ENCODE measurements around the gene MZB1. TPM values are rescaled to one million over a fixed set of nuclear protein-coding genes. Genes with fewer than 3 reads are reported as not detected.
"Not testable (repeated sequence)": the region's sequence is repeated elsewhere in the genome, so short reads cannot be mapped to it uniquely, and the experiment has no call there.

Gene MZB1
- polyA plus RNA-seq, 1 donor = 0.52 TPM

DNA sequence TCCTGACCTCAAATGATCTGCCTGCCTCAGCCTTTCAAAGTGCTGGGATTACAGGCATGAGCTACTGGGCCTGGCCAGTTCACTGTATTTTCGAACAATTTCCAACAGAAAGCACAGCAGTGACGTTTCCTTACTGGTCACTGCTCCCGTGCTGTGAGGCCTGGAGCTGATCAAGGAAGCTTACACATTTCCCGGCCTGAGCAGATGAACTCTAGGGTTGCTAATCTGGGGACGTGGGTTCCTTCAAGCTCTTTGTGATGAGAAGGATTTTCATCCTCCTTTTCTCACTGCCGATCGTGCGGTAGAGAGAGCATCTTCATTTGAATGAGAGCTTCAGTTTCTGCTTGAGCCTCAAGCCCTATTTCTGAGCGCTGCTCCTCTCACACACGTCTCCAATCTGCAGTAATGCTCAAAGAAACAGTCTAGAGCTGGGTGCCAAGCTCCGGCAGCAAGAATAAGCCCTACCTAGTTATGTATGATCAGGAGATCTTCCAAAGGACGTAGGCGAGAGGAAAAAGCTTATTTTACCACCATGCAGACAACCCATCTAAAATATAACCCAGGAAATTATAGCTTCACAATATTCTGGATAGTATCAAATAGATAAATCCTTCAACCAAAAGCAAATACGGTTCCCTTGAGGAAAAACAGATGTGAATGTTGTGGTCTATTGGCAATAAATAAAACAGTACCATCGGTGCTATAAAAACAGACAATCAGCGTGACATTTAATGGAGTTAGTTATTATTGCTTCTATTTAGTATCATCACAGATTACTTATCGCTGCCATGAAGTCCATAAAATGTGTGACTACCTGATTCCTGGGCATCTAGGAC lies 21.5 kb upstream of the MZB1 start:
- no peak for DNase-seq (ENCODE audit: low read depth)

GRCh38 chr5:139410121-139410992 lies 20.6 kb upstream of the MZB1 start:
- DNase-seq (ENCODE audit: low read depth) = no peak

- DNase-seq (ENCODE audit: low read depth) = not testable (repeated sequence)
These were observed 19.4 kb upstream of the MZB1 start for GRCh38 chr5:139409116-139409515.

DNA sequence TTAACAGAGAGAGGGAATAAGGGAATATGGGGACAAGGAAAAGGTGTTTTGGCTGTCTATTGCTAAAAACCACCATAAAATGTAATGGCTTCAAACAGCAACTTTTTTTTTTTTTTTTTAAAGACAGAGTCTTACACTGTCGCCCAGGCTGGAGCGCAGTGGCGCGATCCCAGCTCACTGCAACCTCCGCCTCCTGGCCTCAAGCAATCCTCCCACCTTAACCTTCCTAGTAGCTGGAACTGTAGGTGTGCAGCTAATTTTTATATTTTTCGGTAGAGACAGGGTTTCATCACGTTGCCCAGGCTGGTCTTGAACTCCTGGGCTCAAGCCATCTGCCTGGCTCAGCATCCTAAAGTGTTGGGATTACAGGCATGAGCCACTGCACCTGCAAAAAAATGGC lies 18.5 kb upstream of the MZB1 start:
- no peak for DNase-seq (ENCODE audit: low read depth)

DNA sequence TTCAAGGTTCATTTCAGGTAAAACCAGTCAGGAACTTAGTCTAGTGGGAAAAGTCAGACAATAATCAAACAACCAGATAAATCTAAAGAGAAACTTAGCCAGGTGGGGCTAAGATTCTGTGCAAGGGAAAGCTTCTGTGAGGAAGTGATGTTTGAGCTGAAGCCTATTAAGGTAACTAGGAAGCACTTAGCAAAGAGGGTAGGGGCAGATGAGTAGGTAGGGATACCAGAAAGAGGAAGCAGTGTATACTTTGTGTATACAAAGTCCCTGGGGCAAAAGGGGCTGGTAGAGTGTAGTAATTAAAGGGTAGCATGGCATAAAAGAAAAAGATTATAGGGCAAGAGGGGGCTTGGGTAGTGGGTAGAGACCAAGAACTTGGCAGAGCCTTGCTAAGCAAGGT lies 17.8 kb upstream of the MZB1 start:
- DNase-seq (ENCODE audit: low read depth) = no peak

DNA sequence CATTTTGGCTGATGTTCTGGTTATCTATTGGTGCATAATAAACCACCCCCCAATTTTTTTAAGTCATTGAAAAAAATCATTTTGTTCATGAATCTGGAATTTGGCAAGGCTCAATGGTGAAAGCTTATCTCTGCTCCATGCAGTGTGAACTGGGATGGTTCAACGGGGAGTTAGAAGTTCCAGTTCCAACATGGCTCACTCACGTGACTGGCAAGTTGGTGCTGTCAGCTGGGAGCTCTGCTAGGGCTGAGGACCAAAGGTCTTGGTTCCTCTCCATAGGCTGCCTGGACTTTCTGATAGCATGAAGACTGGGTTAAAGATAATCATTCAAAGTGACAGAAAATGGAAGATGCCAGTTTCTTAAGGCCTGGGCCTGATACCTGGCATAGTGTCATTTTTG lies 17.2 kb upstream of the MZB1 start:
- no peak for DNase-seq (ENCODE audit: low read depth)

- no peak for DNase-seq (ENCODE audit: low read depth)
These were observed 14.7 kb upstream of the MZB1 start for GRCh38 chr5:139404484-139404840.

DNA sequence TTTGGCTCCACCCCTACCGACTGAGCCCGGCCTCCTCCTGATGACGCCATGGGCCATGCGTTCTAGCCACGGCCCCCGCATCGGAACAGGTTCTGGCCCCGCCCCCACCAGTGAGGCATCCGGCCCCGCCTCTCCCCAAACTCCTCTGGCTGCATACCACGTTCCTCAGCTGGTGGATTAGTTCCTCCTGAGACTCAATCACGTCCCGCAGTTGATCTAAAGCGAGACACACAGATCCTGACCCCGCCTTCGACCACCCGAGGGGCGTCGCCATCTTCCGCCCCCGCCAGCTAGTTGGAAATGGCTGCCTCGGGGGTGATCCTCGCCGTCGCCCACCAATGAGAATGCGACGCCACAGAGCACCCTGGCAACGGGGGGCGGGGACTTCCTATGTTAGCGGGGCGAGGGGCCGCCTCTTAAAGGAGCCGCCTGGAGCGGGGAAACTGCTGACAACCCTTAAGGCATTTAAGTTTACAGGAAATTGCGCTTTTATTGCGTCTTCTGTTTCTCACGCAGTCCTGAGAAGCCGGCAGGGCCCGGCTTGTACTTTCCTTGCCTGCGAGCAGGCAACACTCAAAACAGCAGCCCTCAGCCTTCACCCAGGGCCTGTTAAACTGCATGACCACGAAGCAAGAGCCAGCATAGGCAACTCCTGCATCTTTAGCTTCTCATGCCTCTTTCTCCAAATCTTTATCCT lies 14.2 kb upstream of the MZB1 start, which contains the start of gene SPATA24:
Gene SPATA24, minus strand, starts transcription at position 303 of the 697 bp plus-strand sequence. Its CDS starts 29 bp downstream, at position 274.
- DNase-seq (ENCODE audit: low read depth) = peak; percentile 88

DNA sequence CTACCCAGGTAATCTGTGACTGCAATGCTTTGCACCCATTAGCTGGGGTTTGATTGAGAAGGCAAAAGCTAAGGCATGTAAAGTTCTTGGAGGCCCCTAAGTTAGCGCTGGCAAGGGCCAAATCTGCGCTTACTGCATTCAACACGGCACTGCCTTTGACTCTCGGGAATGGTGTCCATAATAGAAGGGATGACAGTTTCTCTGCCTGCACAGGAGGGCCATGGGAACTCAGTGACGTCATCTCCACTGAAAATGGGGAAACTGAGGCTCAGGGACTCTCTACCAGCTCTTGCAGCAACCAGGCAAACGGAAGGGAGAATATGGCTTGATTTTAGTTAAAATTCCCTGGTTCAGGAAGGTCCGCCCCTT lies 13.7 kb upstream of the MZB1 start:
- no peak for DNase-seq (ENCODE audit: low read depth)

- no peak for DNase-seq (ENCODE audit: low read depth)
These were observed 12.9 kb upstream of the MZB1 start for GRCh38 chr5:139402561-139403158.

GRCh38 chr5:139401546-139401945 lies 11.8 kb upstream of the MZB1 start:
- no peak for DNase-seq (ENCODE audit: low read depth)

GRCh38 chr5:139399501-139400121 lies 9.9 kb upstream of the MZB1 start:
- no peak for DNase-seq (ENCODE audit: low read depth)

DNA sequence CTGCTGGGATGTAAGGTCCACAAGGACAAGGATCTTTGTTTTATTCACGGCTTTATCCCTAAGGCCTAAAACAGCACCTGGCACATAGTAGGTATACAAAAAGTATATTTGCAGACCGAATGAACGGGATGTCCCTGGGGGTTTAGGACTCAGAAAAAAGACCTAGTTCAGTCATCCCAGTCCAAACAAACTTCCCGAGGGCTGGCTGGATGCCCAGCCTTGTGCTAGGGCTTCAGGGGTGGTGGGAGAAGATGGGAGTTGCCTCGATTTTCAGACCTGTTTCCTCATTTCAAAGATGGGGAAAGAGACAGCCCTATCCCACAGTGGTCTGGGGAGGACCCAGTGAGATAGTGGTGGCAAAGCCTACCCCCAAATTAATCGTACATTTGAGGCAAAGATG lies 8.2 kb upstream of the MZB1 start:
- DNase-seq (ENCODE audit: low read depth) = no peak

GRCh38 chr5:139396691-139397090 lies 7.0 kb upstream of the MZB1 start:
- no peak for DNase-seq (ENCODE audit: low read depth)

- DNase-seq (ENCODE audit: low read depth) = no peak
These were observed 6.3 kb upstream of the MZB1 start for GRCh38 chr5:139395844-139396640.

DNA sequence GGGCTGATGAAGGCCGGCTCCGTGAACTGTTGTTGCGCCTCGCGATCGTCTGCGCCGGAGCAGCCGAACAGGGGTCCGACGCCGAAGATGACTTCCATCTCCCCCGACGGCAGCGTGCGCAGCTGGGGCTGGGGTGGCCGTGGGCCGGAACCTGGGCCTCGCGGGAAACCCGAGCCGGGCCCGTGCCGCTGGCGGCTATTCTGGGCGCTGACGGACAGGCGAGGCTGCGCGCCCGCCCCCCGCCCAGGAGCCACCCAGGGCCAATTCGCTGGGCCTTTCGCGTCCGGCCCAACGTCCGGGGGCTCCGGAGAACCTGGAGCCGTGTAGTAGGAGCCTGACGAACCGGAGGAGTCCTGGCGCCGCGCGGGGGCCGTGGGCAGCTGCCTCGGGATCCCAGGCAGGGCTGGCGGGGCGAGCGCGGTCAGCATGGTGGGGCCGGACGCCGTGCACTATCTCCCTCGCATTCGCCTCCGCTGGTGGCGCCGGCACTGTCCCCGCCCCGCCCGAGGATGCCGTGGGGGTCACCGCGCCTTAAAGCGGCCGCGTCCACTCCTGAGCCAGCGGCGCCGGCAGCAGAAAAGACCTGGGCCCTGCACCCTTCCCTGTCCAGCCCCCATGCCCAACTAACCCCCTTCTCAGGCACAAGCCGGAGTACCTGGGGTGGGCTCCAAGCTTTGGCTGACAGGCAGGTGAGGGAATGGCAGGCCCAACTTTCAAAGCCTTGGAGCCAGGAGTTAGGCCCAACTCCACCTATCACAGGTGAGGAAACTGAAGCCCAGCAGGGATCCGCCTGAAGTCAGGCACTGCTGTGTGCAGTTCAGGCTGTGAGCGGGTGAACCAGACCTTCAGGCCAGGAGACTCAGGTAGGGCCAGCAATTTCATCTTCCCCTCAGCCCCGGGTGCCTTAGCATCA lies 5.2 kb upstream of the MZB1 start, which contains the start of gene PROB1:
Gene PROB1, minus strand, starts transcription at position 451 of the 913 bp plus-strand sequence. Its CDS starts 23 bp downstream, at position 428.
- no peak for DNase-seq (ENCODE audit: low read depth)

DNA sequence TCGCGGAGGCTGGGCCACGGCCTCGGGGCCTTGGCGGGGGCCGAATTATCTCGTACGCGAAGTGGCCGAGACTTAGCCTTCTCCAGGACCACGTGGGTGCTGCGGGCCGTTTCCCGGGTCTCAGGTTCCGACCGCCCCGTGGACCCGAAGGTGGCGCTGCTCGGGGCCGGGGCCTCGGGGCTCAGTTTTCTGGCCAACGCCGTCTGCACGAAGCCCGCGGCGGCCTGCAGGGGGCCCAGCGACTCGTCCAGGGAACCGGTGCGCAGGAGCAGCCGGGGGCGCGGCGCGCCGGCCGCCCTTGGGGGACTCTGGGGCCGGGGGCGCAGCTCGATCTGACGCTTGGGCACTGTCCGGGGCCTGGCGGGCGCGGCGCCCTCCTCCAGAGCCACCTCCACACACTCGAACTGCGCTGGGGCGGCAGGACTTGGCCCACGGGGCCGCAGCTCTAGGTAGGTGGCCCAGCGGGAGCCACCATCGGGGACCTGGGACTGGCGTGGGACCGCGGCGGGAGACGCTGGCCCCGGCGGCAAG lies 4.5 kb upstream of the MZB1 start:
- no peak for DNase-seq (ENCODE audit: low read depth)

GRCh38 chr5:139393497-139394122 lies 3.9 kb upstream of the MZB1 start:
- no peak for DNase-seq (ENCODE audit: low read depth)

All from forelimb muscle (tissue), 1 donor.